PFSK-1 (cell line): ENCODE results near the gene SLIT3.

Experiments
- FOXP2 ChIP-seq: optimal IDR thresholded peaks from 2 replicates; pipeline ENCODE3; 2011; ENCODE audit warnings: borderline replicate concordance, control low read depth, inconsistent platforms; ENCODE audit not compliant: insufficient read depth; ENCODE audit errors: extremely low read length, extremely low read depth
- POLR2AphosphoS5 ChIP-seq: IDR thresholded peaks from 2 replicates; pipeline ENCODE4 v1.6.1; 2012; ENCODE audit warnings: low read depth, mild to moderate bottlenecking, control low read depth, low read length, moderate library complexity
- REST ChIP-seq, 2 experiments: IDR thresholded peaks; 2 replicates each; pipeline versions ENCODE4 v1.6.1 to v1.8.0; 2011 to 2012; ENCODE audit warnings: low read depth in 2 of 2, low read length in 2 of 2, control low read depth in 1 of 2, inconsistent platforms in 1 of 2, mild to moderate bottlenecking in 1 of 2, moderate library complexity in 1 of 2; ENCODE audit not compliant: insufficient read depth in 1 of 2
- SIN3A ChIP-seq: IDR thresholded peaks from 2 replicates; pipeline ENCODE4 v1.6.1; 2012; ENCODE audit warnings: mild to moderate bottlenecking, low read length, moderate library complexity, borderline replicate concordance; ENCODE audit not compliant: insufficient read depth
- TAF1 ChIP-seq: IDR thresholded peaks from 2 replicates; pipeline ENCODE4 v1.6.1; 2012; ENCODE audit warnings: low read length, control low read depth, borderline replicate concordance; ENCODE audit not compliant: insufficient read depth

Gene SLIT3

DNA sequence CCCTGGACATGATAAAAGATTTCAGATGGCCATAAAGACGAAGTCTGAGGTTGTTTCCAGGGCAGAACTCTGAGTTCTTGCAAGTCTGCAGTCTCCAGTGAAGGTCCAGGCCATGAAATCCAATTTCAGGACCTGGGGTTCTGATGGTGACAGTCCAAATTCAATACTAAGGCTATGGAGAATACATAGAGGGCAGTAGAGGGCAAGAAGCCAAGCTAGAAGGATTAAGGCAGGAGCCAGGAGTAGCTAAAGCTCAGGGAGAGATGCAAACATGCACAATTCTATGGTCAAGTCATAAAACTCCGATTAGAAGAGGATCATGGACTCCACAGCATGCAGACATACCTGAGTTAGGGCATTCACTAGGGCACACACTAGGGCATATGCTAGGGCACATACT is 11.4 kb downstream of the SLIT3 start:
- TF ChIP-seq FOXP2 (no peak), REST (IDR thresholded peaks at IDR 0.05; ENCODE audit: insufficient read depth in 1 of 2, low read depth in 2 of 2, low read length in 2 of 2) (no peak), TAF1 (no peak), SIN3A (no peak), POLR2AphosphoS5 (no peak)

GRCh38 chr5:169288066-169288930 is 12.6 kb downstream of the SLIT3 start:
- no peak for TF ChIP-seq TAF1
- TF ChIP-seq REST (IDR thresholded peaks at IDR 0.05; ENCODE audit: insufficient read depth in 1 of 2, low read depth in 2 of 2, low read length in 2 of 2), result no peak
- no peak for TF ChIP-seq POLR2AphosphoS5

DNA sequence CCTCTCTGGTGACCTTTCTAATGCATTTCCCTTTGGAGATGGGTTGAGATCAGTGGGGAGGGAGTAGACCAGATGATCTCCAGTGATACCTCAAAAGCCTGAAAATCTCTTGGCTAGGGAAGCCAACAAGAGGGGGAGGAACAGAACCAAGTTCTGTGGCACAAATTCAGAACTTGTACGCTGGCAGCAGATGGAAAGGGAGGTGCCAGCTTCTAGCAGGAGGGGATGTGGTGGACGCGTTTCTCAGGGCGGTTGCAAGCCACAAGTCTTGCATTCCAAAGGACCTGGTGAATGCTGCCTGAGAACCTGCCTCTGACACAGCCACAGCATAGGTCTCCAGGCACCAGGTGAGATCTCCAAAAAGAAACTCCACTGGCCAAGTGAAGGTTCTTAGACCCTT is 13.4 kb downstream of the SLIT3 start:
- TF ChIP-seq SIN3A (no peak), FOXP2 (no peak), POLR2AphosphoS5 (no peak), TAF1 (no peak), REST (IDR thresholded peaks at IDR 0.05; ENCODE audit: insufficient read depth in 1 of 2, low read depth in 2 of 2, low read length in 2 of 2) (no peak)

DNA sequence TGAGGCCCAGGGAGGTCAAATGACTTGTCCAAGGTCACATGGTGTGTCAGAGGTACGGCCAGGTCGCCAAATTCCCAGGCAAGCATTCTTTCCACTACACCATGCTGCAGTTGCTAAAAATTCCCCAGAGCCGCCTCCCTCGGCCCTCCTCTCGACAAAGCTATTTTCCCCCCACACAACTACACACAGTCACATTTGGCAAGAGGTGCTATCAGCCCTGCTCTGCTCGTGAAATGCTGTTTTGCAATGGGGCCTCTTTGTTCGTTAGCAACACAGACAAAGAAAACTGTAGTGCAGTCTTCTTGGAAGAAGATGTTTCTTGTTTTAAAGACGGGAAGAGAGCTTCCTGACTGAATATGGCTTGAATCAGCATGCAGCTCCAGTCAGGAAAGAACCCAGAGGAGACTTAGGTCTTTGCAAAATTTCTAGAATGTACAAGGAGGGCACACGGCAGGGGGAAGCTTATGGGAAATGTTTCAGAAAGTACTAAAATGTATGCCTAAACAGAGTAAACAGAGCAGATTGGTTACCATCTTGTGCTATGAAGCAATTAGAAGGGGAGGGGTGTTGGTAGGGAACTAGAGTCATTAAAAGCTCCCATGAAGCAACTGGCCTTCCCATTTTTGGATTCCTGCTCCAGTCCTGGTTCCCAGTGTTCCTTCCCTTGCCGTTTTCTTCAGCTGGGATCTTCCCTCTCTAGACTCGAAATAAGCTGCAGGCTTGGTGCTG is 14.2 kb downstream of the SLIT3 start:
- TF ChIP-seq TAF1 (no peak), SIN3A (no peak), REST (IDR thresholded peaks at IDR 0.05; ENCODE audit: insufficient read depth in 1 of 2, low read depth in 2 of 2, low read length in 2 of 2) (no peak), POLR2AphosphoS5 (no peak), FOXP2 (no peak)

GRCh38 chr5:169283887-169284286 is 17.1 kb downstream of the SLIT3 start:
- no peak for TF ChIP-seq SIN3A
